GM12874 (cell line): ENCODE measurements around the gene TMEM179.
A peak's percentile ranks its signal among the peaks of the same experiment; 100 is the strongest.

Source experiments
- TF ChIP-seq, protein P1 (sequence below): IDR thresholded peaks from 2 replicates; pipeline ENCODE4 v1.5.1; 2011; ENCODE audit warnings: low read depth, mild to moderate bottlenecking, control low read depth, low read length, moderate library complexity; ENCODE audit not compliant: insufficient read depth

Gene TMEM179

DNA sequence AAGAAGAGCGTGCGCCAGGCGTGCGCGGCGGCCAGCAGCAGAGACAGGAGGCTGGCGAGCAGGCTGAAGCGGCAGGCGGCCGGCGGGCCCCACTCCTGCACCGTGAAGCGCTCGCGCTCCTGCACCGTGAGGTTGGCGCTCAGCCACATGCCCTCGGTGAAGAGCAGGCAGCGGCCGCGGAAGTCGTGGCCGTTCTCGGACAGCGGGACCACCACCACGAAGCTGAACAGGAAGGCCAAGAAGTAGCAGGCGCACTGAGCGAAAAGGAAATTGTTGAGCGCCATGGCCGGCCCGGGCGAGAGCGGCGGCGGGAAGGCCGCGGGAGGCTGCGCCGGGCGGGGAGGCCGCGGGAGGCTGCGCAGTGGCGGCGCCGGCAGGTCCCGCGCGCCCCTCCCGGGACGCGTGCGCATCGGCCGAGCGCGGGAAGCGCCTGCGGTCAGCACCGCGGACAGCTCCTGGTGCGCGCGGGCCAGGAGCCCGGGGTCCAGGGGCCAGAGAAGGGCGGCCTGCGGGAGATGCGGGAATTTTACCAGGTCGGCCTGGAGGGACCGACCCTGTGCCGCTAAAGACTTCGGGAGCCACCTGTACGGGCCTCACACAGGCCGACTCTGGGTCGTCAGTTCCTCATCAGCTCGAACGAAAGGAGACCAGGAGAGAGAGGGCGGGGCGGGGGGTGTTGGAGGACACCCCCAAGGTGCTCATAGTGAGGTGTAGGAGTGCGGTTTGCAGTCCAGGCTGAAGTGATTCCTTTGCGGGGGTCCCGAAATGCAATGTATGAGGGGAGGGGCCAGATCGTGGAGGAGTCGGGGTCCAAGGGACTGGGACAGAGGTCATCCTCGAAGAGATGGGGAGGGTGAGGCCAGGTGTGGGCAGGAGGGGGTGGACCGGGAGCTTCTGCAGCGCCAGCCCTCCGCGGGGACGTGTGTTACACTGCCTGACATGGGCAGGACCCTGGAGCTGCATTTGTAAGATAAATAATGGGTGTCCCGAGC lies at the start of gene TMEM179:
Gene TMEM179 (minus strand): TSS at position 315 of the 992 bp plus-strand sequence. CDS start 31 bp downstream, at position 284.
- TF ChIP-seq, protein P1, sequence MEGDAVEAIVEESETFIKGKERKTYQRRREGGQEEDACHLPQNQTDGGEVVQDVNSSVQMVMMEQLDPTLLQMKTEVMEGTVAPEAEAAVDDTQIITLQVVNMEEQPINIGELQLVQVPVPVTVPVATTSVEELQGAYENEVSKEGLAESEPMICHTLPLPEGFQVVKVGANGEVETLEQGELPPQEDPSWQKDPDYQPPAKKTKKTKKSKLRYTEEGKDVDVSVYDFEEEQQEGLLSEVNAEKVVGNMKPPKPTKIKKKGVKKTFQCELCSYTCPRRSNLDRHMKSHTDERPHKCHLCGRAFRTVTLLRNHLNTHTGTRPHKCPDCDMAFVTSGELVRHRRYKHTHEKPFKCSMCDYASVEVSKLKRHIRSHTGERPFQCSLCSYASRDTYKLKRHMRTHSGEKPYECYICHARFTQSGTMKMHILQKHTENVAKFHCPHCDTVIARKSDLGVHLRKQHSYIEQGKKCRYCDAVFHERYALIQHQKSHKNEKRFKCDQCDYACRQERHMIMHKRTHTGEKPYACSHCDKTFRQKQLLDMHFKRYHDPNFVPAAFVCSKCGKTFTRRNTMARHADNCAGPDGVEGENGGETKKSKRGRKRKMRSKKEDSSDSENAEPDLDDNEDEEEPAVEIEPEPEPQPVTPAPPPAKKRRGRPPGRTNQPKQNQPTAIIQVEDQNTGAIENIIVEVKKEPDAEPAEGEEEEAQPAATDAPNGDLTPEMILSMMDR: no peak

- TF ChIP-seq, protein P1: no peak
These were observed 49.5 kb upstream of the TMEM179 start for GRCh38 chr14:104654119-104654518.

DNA sequence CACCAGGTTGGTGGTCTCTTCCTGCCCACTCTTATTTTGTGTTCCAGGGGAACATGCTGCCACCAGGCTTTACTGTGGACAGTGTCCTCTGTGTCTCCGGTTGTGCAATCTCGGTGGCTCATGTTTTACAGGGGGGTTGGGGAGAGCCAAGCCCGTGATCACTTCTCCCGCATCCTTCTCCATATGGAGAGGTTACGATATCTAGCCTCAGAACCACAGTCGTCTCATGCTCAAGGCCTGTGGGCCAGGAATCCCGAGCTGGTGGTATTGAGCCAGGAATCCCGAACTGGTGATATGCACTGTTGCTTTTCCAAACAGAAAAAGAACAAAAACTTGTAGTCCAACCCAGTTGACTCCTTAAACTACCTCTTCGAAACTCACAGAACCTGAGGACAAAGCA lies 47.8 kb upstream of the TMEM179 start:
- TF ChIP-seq, protein P1: no peak

- TF ChIP-seq, protein P1: no peak
These were observed 47.3 kb upstream of the TMEM179 start for GRCh38 chr14:104651876-104652260.

DNA sequence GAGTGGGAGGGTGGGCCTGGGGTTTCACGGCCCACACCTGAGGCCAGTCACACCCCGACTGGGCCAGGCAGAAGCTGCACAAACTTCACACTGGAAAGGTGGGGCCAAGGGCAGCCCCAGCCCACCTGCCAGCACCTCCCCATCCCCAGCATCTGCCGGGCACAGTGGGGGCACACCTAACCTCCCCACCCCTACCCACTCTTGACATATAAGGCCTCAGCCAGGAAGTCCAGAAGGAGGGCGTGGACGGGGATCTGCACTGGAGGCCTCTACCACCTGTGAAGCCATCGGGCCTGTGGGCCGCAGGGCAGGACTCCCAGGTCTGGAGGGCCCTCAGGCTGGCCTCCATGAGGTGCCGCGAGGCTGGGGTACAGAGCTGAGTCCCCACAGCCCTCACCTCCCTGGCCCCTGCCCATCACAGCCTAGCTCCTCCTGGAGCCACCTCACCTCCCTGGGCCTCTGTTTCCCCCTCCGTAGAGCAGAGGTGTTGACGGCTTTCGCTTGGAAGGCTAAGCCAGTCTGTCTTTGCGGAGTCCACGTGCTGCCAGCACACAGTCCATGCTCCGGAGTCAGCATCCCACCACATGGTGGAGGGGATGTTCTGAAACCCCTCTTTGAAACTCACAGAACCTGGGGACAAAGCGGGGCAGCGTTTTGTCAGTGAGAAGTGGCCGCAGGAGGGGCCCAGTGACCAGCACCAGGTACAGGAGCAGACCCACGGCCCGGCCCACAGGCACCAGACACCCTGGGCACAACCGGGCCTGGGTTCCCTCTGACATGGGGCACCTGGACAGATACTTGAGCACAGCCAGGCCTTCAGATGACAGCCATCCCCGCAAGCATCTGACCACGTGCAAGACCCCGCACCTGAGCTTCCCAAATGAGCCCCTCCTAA lies 46.7 kb upstream of the TMEM179 start:
- TF ChIP-seq, protein P1: no peak

DNA sequence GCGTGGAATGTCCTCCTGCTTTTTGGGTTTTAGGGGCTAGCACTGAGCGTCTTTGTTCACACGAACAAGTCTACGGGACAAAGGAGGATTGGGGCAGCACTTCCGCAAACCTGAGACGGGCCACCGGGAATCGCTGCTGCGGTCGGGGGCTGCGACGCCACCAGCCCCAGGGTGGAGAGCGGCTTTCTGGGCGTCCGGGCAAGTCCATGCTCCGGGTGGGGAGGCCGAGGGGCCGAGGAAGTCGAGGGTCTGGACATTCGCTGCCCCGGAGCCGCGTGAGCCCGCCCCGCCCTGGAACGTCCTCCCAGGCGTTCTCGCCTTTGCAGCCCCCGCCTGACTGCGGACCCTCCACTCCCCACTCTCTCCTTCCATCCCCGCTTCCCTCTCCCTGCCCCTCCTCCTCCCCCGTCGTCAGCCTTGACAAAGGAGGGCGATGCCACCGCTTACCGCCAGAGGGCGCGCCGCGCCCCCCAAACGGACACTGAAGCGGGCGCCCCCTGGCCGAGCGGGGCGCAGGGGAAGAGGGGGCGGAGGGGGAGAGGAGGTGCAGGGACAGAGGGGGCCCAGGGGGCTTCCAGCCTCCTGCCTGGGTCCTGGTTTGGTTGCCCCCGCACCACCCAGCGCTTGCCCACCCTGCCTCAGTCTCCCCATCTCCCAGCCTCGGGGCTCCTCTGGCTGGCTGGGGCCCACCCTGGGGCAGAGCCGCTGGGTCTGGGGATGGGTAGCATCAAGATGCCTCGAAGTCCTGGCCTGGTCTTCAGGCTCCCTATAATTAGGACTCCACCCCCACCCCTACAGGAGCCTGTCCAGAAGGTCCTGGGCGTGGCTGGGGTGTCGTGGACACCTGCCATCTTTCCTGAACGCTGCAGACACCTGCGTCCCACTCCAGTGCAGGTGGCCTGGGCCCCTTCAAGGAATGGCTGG lies 45.7 kb upstream of the TMEM179 start:
- TF ChIP-seq, protein P1: peak; percentile 99
